Nephron progenitor cell (in vitro differentiated cells): Measurements from ENCODE around the gene ATP2B2.

Source experiments
- DNase-seq: peaks from one replicate; pipeline ENCODE4 v3.0.0; 2021
- H3K27ac Mint-ChIP-seq: 2 replicates; pipeline ENCODE4 v1.8.0; 2021; ENCODE audit warnings: mild to moderate bottlenecking, moderate library complexity, mixed read lengths
- H3K27me3 Mint-ChIP-seq: 2 replicates; pipeline ENCODE4 v1.8.0; 2021; ENCODE audit warnings: mild to moderate bottlenecking, low read depth, mixed read lengths; ENCODE audit not compliant: poor library complexity
- H3K36me3 Mint-ChIP-seq: 2 replicates; pipeline ENCODE4 v1.8.0; 2021; ENCODE audit warnings: low read depth, mixed read lengths
- H3K4me1 Mint-ChIP-seq: 2 replicates; pipeline ENCODE4 v1.8.0; 2021; ENCODE audit warnings: mixed read lengths
- H3K4me3 Mint-ChIP-seq: 2 replicates; pipeline ENCODE4 v1.8.0; 2021; ENCODE audit warnings: mild to moderate bottlenecking, moderate library complexity, mixed read lengths
- H3K9me3 Mint-ChIP-seq: 2 replicates; pipeline ENCODE4 v1.8.0; 2021; ENCODE audit warnings: mild to moderate bottlenecking, moderate library complexity, mixed read lengths
- CTCF ChIP-seq: fragments of 200-600 bp; sonication (generic); IDR thresholded peaks from 2 replicates; pipeline ENCODE4 v1.5.0; 2021; ENCODE audit warnings: antibody characterized with exemption

Gene ATP2B2

GRCh38 chr3:10522646-10523303, 17.4 kb upstream of the ATP2B2 start:
- no peak for DNase-seq
- Mint-ChIP-seq H3K4me1 (peaks cover 17% of the 10 kb centered on the region), H3K4me3 (no peak overlapping the region), H3K9me3 (no peaks in the 10 kb centered on the region), H3K27me3 (peaks cover 72% of the 10 kb centered on the region), H3K27ac (no peak overlapping the region), H3K36me3 (no peaks in the 10 kb centered on the region)
- no peak for TF ChIP-seq CTCF

DNA sequence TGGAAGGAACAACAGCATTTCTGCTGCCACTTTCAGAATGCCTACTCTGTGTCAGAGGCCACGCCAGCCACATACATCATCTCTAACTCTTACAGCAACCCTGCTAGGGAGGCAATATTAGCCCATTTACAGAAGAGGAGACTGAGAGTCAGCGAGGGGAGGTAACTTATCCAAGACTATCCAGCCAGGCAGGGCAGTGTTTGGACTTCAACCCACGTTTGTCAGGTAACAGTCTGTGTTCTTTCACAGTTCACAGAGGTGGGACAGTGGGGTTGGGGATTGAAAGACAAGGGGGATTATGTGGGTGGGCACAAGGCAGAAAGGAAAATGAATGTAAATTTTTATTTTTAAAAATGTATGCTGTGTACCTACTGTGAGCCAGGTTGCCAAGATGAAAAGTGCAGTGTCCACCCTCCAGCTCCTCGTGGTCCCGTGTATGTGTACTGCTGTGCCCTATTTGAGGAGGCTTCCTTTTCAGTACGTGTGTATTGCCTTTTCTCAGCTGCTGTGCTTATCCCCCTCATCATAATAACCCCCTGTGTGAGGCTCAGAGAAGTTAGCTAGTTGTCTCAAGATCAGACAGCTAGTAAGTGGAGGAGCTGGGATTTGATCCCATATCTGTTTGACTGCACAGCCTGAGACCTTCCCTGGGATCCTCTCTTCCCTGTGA, 16.5 kb upstream of the ATP2B2 start:
- no peak for DNase-seq
- Mint-ChIP-seq H3K27me3 (peaks cover 72% of the 10 kb centered on the region), H3K36me3 (no peaks in the 10 kb centered on the region), H3K4me1 (peaks cover 17% of the 10 kb centered on the region), H3K9me3 (no peaks in the 10 kb centered on the region), H3K27ac (no peak overlapping the region), H3K4me3 (no peak overlapping the region)
- TF ChIP-seq CTCF: no peak

- Mint-ChIP-seq H3K4me3 (no peak overlapping the region), H3K9me3 (no peaks in the 10 kb centered on the region), H3K27me3 (peaks cover 63% of the 10 kb centered on the region), H3K27ac (no peak overlapping the region), H3K4me1 (peaks cover 17% of the 10 kb centered on the region), H3K36me3 (no peaks in the 10 kb centered on the region)
- TF ChIP-seq CTCF: no peak
- no peak for DNase-seq
Measured at GRCh38 chr3:10520072-10520471, 14.7 kb upstream of the ATP2B2 start.

- H3K4me1 Mint-ChIP-seq: peaks cover 17% of the 10 kb centered on the region
- no peak for DNase-seq
- TF ChIP-seq CTCF: no peak
- peaks cover 62% of the 10 kb centered on the region for H3K27me3 Mint-ChIP-seq
- no peak overlapping the region for H3K27ac Mint-ChIP-seq
- no peaks in the 10 kb centered on the region for H3K36me3 Mint-ChIP-seq
- H3K4me3 Mint-ChIP-seq: no peak overlapping the region
- no peaks in the 10 kb centered on the region for H3K9me3 Mint-ChIP-seq
Measured at GRCh38 chr3:10519236-10519635, 13.8 kb upstream of the ATP2B2 start.

DNA sequence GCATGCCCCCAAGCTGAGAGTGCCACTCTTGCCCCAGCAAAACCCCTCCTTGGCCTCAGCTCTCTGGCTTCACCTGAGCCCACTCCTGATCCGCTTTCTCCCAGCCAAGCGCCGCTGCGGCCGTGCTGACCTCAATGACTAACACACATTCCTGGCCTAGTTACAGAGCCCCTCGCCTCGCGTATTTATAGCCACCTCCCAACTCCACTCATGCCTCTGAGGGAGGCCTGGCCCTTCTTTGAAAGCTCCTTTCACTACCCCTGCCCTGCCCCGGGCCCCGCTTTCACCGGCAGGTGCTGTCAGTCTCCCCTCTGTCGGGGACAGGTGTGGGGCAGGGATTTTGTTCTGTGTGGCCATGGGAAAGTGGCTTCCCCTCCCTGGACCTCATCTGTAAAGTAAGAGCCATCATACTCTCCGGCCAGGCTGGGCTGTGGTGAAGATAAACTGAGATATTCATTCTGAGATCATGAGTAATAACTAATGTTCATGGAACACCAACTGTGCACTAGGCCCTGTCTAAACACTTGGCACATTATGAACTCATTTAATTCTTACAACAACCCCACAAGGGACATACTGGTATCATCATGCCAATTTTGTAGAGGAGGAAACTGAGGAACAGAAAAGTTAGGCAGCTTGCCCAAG, 13.2 kb upstream of the ATP2B2 start:
- Mint-ChIP-seq H3K36me3 (no peaks in the 10 kb centered on the region), H3K9me3 (no peaks in the 10 kb centered on the region), H3K4me3 (no peak overlapping the region), H3K27ac (no peak overlapping the region), H3K27me3 (peaks cover 57% of the 10 kb centered on the region), H3K4me1 (peaks cover 17% of the 10 kb centered on the region)
- TF ChIP-seq CTCF: no peak
- no peak for DNase-seq
